ENCODE data around the gene GPR55. TPM values are rescaled to one million over a fixed set of nuclear protein-coding genes. Genes with fewer than 3 reads are reported as not detected.

GPR55 gene
- total RNA-seq, 1 experiment from 2014 or later, result not detected

GRCh38 chr2:230922951-230923717 is 1.9 kb downstream of the GPR55 start:
- DNase-seq (ENCODE audit: unreplicated experiment), result no peak
- ChIA-PET CTCF (interaction anchor here (1.3 kb wide), 1 partner anchor 10 kb away, joined by 4 read pairs; no protein-coding TSS in a partner anchor), POLR2A (no interaction called here)
- intact Hi-C loops (cut with micrococcal nuclease), result no loop called here
- no peaks in the 10 kb centered on the region for H3K36me3 Mint-ChIP-seq (ENCODE audit: insufficient read depth, unreplicated experiment)
- TF ChIP-seq CTCF (IDR thresholded peaks at IDR 0.05; ENCODE audit: unreplicated experiment), result no peak
- no peaks in the 10 kb centered on the region for H3K4me1 Mint-ChIP-seq (ENCODE audit: insufficient read depth, unreplicated experiment)
- no peak overlapping the region for H3K27ac Mint-ChIP-seq (ENCODE audit: low read depth, unreplicated experiment)
- H3K27me3 Mint-ChIP-seq (ENCODE audit: insufficient read depth, unreplicated experiment), result peaks cover 46% of the 10 kb centered on the region
- no peak overlapping the region for H3K4me3 Mint-ChIP-seq (ENCODE audit: unreplicated experiment)
- no TSS peak for BruUV-seq (replicated peaks)
- no peaks in the 10 kb centered on the region for H3K9me3 Mint-ChIP-seq (ENCODE audit: unreplicated experiment)

GRCh38 chr2:230921806-230922595 is 3.0 kb downstream of the GPR55 start:
- H3K27me3 Mint-ChIP-seq (ENCODE audit: insufficient read depth, unreplicated experiment), result peaks cover 57% of the 10 kb centered on the region
- ChIA-PET POLR2A (no interaction called here), CTCF (no interaction called here)
- H3K36me3 Mint-ChIP-seq (ENCODE audit: insufficient read depth, unreplicated experiment), result no peaks in the 10 kb centered on the region
- intact Hi-C loops (cut with micrococcal nuclease), result no loop called here
- no peaks in the 10 kb centered on the region for H3K4me1 Mint-ChIP-seq (ENCODE audit: insufficient read depth, unreplicated experiment)
- BruUV-seq (replicated peaks), result no TSS peak
- H3K4me3 Mint-ChIP-seq (ENCODE audit: unreplicated experiment), result no peak overlapping the region
- H3K9me3 Mint-ChIP-seq (ENCODE audit: unreplicated experiment), result no peaks in the 10 kb centered on the region
- no peak for DNase-seq (ENCODE audit: unreplicated experiment)
- no peak for TF ChIP-seq CTCF (IDR thresholded peaks at IDR 0.05; ENCODE audit: unreplicated experiment)
- H3K27ac Mint-ChIP-seq (ENCODE audit: low read depth, unreplicated experiment), result no peak overlapping the region

GRCh38 chr2:230920167-230920566 is 4.9 kb downstream of the GPR55 start:
- Mint-ChIP-seq H3K4me1 (ENCODE audit: insufficient read depth, unreplicated experiment) (no peaks in the 10 kb centered on the region), H3K4me3 (ENCODE audit: unreplicated experiment) (no peak overlapping the region), H3K27me3 (ENCODE audit: insufficient read depth, unreplicated experiment) (peaks cover 76% of the 10 kb centered on the region), H3K9me3 (ENCODE audit: unreplicated experiment) (no peaks in the 10 kb centered on the region), H3K27ac (ENCODE audit: low read depth, unreplicated experiment) (no peak overlapping the region), H3K36me3 (ENCODE audit: insufficient read depth, unreplicated experiment) (no peaks in the 10 kb centered on the region)
- CTCF ChIA-PET, result interaction anchor here (0.5 to 1.1 kb wide), 3 partner anchors 11 to 557 kb away, joined by 3 read pairs; no protein-coding TSS in a partner anchor
- no TSS peak for BruUV-seq (replicated peaks)
- intact Hi-C loops (cut with micrococcal nuclease), result no loop called here
- no peak for DNase-seq (ENCODE audit: unreplicated experiment)
- POLR2A ChIA-PET, result no interaction called here
- TF ChIP-seq CTCF (IDR thresholded peaks at IDR 0.05; ENCODE audit: unreplicated experiment), result no peak

- no peaks in the 10 kb centered on the region for H3K36me3 Mint-ChIP-seq (ENCODE audit: insufficient read depth, unreplicated experiment)
- CTCF ChIA-PET, result no interaction called here
- no TSS peak for BruUV-seq (replicated peaks)
- H3K27me3 Mint-ChIP-seq (ENCODE audit: insufficient read depth, unreplicated experiment), result peaks cover 81% of the 10 kb centered on the region
- H3K9me3 Mint-ChIP-seq (ENCODE audit: unreplicated experiment), result no peaks in the 10 kb centered on the region
- no peak for DNase-seq (ENCODE audit: unreplicated experiment)
- no peak for TF ChIP-seq CTCF (IDR thresholded peaks at IDR 0.05; ENCODE audit: unreplicated experiment)
- no peak overlapping the region for H3K27ac Mint-ChIP-seq (ENCODE audit: low read depth, unreplicated experiment)
- H3K4me3 Mint-ChIP-seq (ENCODE audit: unreplicated experiment), result no peak overlapping the region
- POLR2A ChIA-PET, result no interaction called here
- no peaks in the 10 kb centered on the region for H3K4me1 Mint-ChIP-seq (ENCODE audit: insufficient read depth, unreplicated experiment)
- intact Hi-C loops (cut with micrococcal nuclease), result no loop called here
These were observed 5.4 kb downstream of the GPR55 start for GRCh38 chr2:230919681-230920080.

All from MCF 10A (cell line).